NCI-H1092 (cell line): Measurements from ENCODE around the gene SSC4D.

ENCODE experiments used
- DNase-seq: peaks from one replicate; lab custom pipeline; 2025; lab: John Stamatoyannopoulos, UW

Gene SSC4D

GRCh38 chr7:76354516-76354915, 55.0 kb downstream of the SSC4D start:
- DNase-seq: no peak

GRCh38 chr7:76353744-76354143, 55.8 kb downstream of the SSC4D start:
- no peak for DNase-seq

GRCh38 chr7:76352193-76352592, 57.3 kb downstream of the SSC4D start:
- no peak for DNase-seq

GRCh38 chr7:76351372-76351771, 58.1 kb downstream of the SSC4D start:
- DNase-seq: no peak

GRCh38 chr7:76349313-76349885, 60.1 kb downstream of the SSC4D start:
- no peak for DNase-seq

DNA sequence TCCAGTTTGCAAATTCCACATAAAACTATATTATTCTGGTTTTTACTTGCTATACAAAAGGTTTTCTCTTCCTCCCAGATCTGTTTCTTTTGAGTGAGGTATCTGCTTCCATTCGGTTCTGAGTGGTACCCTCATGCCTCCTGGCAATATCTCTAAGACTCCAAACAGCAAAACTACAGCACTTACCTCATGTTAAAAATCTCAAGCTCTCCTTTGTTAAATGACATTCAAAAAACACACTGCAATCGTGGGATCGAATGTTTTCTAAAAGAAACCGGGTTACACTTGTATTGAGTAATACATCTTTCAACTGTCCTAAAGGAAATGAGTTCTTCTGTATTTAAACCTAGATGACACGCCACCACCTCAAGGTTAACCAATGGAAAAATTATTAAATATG, 61.8 kb downstream of the SSC4D start:
- no peak for DNase-seq

DNA sequence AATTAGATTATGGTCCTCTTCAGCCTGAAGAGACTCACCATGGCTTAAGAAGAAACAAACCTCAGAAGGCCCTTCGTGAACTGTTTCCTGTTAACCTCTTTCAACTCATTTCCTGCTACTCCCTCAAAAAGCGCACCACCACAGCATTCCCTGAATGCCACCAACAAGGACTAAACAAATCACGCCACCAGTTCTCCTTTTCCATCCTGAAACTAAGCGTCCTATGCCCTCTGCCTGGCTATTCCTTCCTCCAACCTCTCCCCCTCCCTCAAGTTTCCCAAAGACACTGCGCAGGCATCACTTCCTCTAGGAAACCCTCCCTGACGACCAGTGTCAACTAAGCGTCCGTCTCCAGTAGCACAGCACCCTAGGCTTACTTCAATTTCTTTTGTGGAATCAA, 62.7 kb downstream of the SSC4D start:
- no peak for DNase-seq

DNA sequence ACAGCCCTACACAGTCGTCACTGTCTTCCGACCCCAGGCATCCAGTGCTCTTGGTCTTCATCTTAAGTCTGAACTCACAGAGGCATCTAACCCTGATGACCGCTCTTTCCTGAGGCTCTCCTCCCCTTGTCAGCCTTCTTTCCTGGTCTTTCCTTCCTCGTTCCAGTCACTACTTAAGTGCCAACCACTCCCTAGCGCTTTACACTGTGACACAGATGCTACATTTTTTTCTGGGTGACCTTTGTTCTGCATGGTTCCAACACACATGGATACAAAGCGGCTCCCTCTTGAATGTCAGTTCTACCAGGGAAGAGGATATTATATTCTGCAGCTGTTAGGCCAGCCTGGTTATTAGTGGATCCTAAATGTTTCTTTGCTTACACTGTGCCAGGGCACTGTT, 63.4 kb downstream of the SSC4D start:
- DNase-seq: no peak

DNA sequence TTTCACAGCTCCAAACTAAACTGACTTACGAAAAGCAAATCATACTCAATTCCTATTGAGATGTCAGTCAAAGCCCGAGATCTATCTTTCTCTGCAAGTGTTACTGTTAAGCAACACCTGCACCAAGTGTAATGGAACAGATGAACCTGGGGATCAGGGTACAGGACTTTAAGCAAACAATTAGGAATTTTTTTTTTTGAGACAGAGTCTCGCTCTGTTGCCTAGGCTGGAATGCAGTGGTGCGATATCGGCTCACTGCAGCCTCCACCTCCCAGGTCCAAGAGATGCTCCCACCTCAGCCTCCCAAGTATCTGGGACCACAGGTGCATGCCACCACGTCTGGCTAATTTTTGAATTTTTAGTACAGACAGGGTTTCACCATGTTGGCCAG, 65.6 kb downstream of the SSC4D start:
- no peak for DNase-seq

DNA sequence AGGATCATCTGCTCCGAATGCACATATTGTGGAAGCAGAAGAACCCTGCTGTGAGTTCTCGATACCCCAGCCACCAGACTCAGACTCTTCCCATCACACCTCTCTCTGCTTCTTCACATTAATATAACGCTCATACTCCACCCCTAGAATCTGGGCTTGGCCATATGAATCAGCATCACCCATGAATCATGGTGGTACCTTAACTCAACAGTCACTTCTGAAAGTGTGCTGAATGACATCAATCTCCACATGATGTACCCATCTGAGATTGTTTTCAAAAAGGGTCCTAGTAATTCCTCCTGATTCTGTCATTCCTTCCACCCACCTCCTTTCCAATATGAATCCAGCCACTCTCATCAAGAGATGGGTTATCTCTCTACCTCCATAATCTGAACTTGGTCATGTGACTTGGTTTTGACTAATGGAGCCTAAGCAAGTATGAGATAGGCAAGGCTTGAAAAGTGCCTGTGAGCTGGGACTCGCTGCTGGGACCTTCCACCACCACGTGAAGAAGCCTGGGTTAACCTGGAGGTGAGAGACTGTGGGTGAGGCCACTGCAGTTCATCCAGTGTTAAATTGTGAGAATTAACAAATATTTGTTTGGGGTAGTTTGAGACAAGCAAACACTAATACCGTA, 66.1 kb downstream of the SSC4D start:
- no peak for DNase-seq

DNA sequence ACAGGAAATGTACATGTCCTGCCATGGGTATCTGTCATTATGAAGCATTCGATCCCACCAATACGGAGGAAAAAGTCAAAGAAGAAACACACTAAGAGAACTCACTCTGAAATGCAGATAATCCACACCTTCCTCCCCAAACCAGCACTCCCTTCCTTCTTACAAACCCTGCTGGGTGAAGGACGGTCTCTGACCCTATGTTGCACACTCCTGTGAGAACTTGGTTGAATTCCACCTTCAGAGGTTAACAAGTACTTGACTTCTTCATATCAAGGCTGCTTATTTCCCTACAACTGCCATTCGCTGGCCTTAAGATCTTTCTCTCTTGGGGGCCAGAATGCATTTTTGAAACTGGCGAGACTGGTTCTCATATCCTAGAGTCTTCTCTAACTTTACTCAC, 67.3 kb downstream of the SSC4D start:
- DNase-seq: no peak

GRCh38 chr7:76340617-76341131, 68.8 kb downstream of the SSC4D start:
- no peak for DNase-seq
